GM10248 (cell line): ENCODE data around the gene LHX6.

Experiments
- CTCF ChIA-PET: fragments of 300-600 bp; sonication (Branson Sonifier 250); formaldehyde crosslinking; extraction: SDS; loops from one replicate; lab custom pipeline; 2021; ENCODE audit warnings: antibody characterized with exemption; lab: Yijun Ruan, JAX
- POLR2A ChIA-PET: fragments of 350-650 bp; sonication (Branson Sonifier 250); formaldehyde crosslinking; extraction: SDS; loops from one replicate; lab custom pipeline; 2020; ENCODE audit warnings: antibody characterized with exemption; lab: Yijun Ruan, JAX
- DNase-seq: peaks from one replicate; pipeline ENCODE4 v3.0.0; 2012; ENCODE audit errors: extremely low spot score
- CTCF ChIP-seq: IDR thresholded peaks from 2 replicates; pipeline ENCODE4 v1.5.1; 2012; ENCODE audit warnings: mild to moderate bottlenecking, low read depth; ENCODE audit errors: extremely low read depth, missing control alignments, control extremely low read depth

Gene LHX6

GRCh38 chr9:122215663-122216062, 13.1 kb downstream of the LHX6 start:
- ChIA-PET CTCF (interaction anchor here (1.5 kb wide), 1 partner anchor 93 kb away, joined by 3 read pairs; no protein-coding TSS in a partner anchor), POLR2A (no interaction called here)
- DNase-seq: no peak
- TF ChIP-seq CTCF: no peak

DNA sequence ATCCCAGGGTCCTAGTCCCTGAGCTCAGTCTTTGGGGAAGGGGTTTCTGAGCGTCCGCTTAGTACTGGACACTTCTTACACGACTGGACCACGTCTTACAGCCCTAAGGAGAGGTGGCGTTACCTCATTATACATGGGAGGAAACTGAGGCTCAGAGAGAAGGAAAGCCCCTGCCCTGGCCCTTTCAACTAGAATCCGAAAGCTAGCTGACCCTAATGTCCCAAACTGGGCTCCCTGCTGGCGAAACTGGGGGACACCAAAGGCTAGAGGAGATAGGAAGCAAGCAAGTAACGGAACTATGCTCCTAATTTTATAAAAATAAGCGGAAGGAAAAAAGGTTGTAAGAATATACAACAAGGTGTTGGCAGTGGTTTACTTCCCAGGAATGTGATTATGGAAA, 14.2 kb downstream of the LHX6 start:
- POLR2A ChIA-PET: interaction anchor here (0.6 kb wide), 2 partner anchors 32 to 70 kb away, joined by 3 to 8 read pairs; no protein-coding TSS in a partner anchor
- DNase-seq: no peak
- CTCF ChIA-PET: no interaction called here
- TF ChIP-seq CTCF: no peak

GRCh38 chr9:122213589-122214413, 15.0 kb downstream of the LHX6 start:
- TF ChIP-seq CTCF: no peak
- DNase-seq: peak; percentile 87
- POLR2A ChIA-PET: interaction anchor here (0.6 kb wide), 2 partner anchors 33 to 71 kb away, joined by 3 to 8 read pairs; no protein-coding TSS in a partner anchor

DNA sequence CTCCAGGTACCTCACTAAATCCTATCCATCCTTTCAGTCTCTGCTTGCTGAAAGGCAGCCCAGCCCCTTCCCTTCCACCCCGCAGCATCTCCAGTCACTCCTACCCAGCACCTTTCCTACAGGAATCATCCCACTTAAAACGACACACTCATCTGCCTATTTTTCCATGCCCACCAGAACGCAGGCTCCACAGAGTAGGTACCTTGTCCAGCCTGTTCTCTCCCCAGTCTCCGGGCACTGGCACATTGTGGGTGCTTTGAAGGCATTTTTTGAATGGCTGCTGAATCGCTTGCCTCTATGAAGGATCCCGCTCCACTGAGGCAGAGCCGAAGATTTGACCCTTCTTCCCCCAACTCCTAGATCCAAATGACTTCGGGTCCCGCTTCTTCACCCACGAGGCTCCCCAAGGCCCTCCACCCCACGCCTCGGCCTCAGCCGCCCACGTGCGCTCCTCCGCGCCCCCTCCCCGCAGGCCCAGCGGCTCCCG, 15.6 kb downstream of the LHX6 start:
- DNase-seq: no peak
- TF ChIP-seq CTCF: no peak
- ChIA-PET CTCF (no interaction called here), POLR2A (no interaction called here)

More at GRCh38 chr9:122213589-122214413, 15.0 kb downstream of the LHX6 start:
- CTCF ChIA-PET: no interaction called here

- POLR2A ChIA-PET: no interaction called here
- no peak for TF ChIP-seq CTCF
- DNase-seq: no peak
- CTCF ChIA-PET: no interaction called here
These were observed 16.2 kb downstream of the LHX6 start for GRCh38 chr9:122212473-122213004.

DNA sequence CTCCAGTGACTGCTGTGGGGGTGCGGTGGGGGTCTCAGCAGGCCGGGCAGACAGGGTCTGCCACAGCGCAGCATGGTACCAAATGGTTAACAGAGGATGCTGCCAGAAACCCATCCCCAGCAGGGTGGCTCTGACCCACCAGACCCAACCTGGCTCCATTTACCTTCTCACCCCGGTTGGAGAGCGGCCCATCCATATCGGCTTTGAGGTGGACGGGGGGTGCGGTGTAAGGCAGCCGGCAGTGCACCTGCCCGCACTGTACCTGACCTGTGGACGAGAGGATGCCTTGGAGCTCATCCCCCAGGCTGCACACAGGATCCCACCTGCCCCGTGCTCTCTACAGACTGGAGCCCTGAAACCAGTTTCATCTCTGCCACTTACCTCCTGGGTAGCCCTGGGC, 19.3 kb downstream of the LHX6 start:
- CTCF ChIA-PET: no interaction called here
- no peak for DNase-seq
- POLR2A ChIA-PET: no interaction called here
- no peak for TF ChIP-seq CTCF
